ENCODE results near the gene DMD. TPM values are rescaled to one million over a fixed set of nuclear protein-coding genes. Genes with fewer than 3 reads are reported as not detected.

DMD gene
- total RNA-seq, 1 donor from 2014 or later, result 22.2 TPM

GRCh38 chrX:31653422-31653821 lies 1557.9 kb downstream of the DMD start:
- no peak for DNase-seq (ENCODE audit: low read depth)
- Histone ChIP-seq H2AFZ (ENCODE audit: low read depth, low read length) (no peak overlapping the region), H3K9me3 (ENCODE audit: insufficient read depth, low read depth, low read length) (no peaks in the 10 kb centered on the region), H3K4me1 (ENCODE audit: insufficient read depth, low read length) (no peaks in the 10 kb centered on the region), H3K79me2 (ENCODE audit: insufficient read depth, low read length) (no peaks in the 10 kb centered on the region), H4K20me1 (ENCODE audit: insufficient read depth, low read length) (no peaks in the 10 kb centered on the region), H3K27me3 (ENCODE audit: insufficient read depth, low read length) (no peaks in the 10 kb centered on the region), H3K9ac (ENCODE audit: low read length) (no peak overlapping the region), H3K36me3 (ENCODE audit: insufficient read depth, low read length) (no peaks in the 10 kb centered on the region), H3K4me3 (ENCODE audit: insufficient read depth, low read depth, low read length) (no peak overlapping the region), H3K4me2 (ENCODE audit: low read length) (no peak overlapping the region), H3K27ac (ENCODE audit: low read depth, low read length) (no peak overlapping the region)
- no peak overlapping the region for H3K27ac Mint-ChIP-seq (ENCODE audit: unreplicated experiment)
- H3K4me3 Mint-ChIP-seq (ENCODE audit: unreplicated experiment), result no peak overlapping the region
- peaks cover 4% of the 10 kb centered on the region for H3K4me1 Mint-ChIP-seq (ENCODE audit: low read depth, unreplicated experiment)
- peak; percentile 82 for FAIRE-seq
- TF ChIP-seq CTCF (IDR thresholded peaks at IDR 0.05; ENCODE audit: insufficient read depth, low read depth, low read length), result no peak
- TF ChIP-seq EZH2 (IDR thresholded peaks at IDR 0.05; ENCODE audit: insufficient read depth, low read length), result no peak
- no peaks in the 10 kb centered on the region for H3K36me3 Mint-ChIP-seq (ENCODE audit: low read depth, unreplicated experiment)
- H3K9me3 Mint-ChIP-seq (ENCODE audit: unreplicated experiment), result peaks cover 2% of the 10 kb centered on the region
- no peaks in the 10 kb centered on the region for H3K27me3 Mint-ChIP-seq (ENCODE audit: low read depth, unreplicated experiment)

GRCh38 chrX:31652650-31653049 lies 1558.7 kb downstream of the DMD start:
- Histone ChIP-seq H3K27me3 (ENCODE audit: insufficient read depth, low read length) (no peaks in the 10 kb centered on the region), H3K36me3 (ENCODE audit: insufficient read depth, low read length) (no peaks in the 10 kb centered on the region), H2AFZ (ENCODE audit: low read depth, low read length) (no peak overlapping the region), H3K79me2 (ENCODE audit: insufficient read depth, low read length) (no peaks in the 10 kb centered on the region), H3K9me3 (ENCODE audit: insufficient read depth, low read depth, low read length) (no peaks in the 10 kb centered on the region), H3K4me1 (ENCODE audit: insufficient read depth, low read length) (no peaks in the 10 kb centered on the region), H3K9ac (ENCODE audit: low read length) (no peak overlapping the region), H3K4me3 (ENCODE audit: insufficient read depth, low read depth, low read length) (no peak overlapping the region), H4K20me1 (ENCODE audit: insufficient read depth, low read length) (no peaks in the 10 kb centered on the region), H3K4me2 (ENCODE audit: low read length) (no peak overlapping the region), H3K27ac (ENCODE audit: low read depth, low read length) (no peak overlapping the region)
- H3K4me3 Mint-ChIP-seq (ENCODE audit: unreplicated experiment), result no peak overlapping the region
- peak; percentile 13 for FAIRE-seq
- H3K36me3 Mint-ChIP-seq (ENCODE audit: low read depth, unreplicated experiment), result no peaks in the 10 kb centered on the region
- H3K27ac Mint-ChIP-seq (ENCODE audit: unreplicated experiment), result no peak overlapping the region
- no peaks in the 10 kb centered on the region for H3K27me3 Mint-ChIP-seq (ENCODE audit: low read depth, unreplicated experiment)
- DNase-seq (ENCODE audit: low read depth), result no peak
- TF ChIP-seq EZH2 (IDR thresholded peaks at IDR 0.05; ENCODE audit: insufficient read depth, low read length) (no peak), CTCF (IDR thresholded peaks at IDR 0.05; ENCODE audit: insufficient read depth, low read depth, low read length) (no peak)
- peaks cover 2% of the 10 kb centered on the region for H3K9me3 Mint-ChIP-seq (ENCODE audit: unreplicated experiment)
- peaks cover 4% of the 10 kb centered on the region for H3K4me1 Mint-ChIP-seq (ENCODE audit: low read depth, unreplicated experiment)

GRCh38 chrX:31649201-31649600 lies 1562.1 kb downstream of the DMD start:
- no peaks in the 10 kb centered on the region for H3K4me1 Mint-ChIP-seq (ENCODE audit: low read depth, unreplicated experiment)
- no peak overlapping the region for H3K4me3 ChIP-seq (ENCODE audit: insufficient read depth, low read depth, low read length)
- H3K27ac ChIP-seq (ENCODE audit: low read depth, low read length), result no peak overlapping the region
- TF ChIP-seq CTCF (IDR thresholded peaks at IDR 0.05; ENCODE audit: insufficient read depth, low read depth, low read length) (no peak), EZH2 (IDR thresholded peaks at IDR 0.05; ENCODE audit: insufficient read depth, low read length) (no peak)
- H3K27me3 ChIP-seq (ENCODE audit: insufficient read depth, low read length), result no peaks in the 10 kb centered on the region
- H3K36me3 Mint-ChIP-seq (ENCODE audit: low read depth, unreplicated experiment), result no peaks in the 10 kb centered on the region
- no peaks in the 10 kb centered on the region for H3K36me3 ChIP-seq (ENCODE audit: insufficient read depth, low read length)
- no peaks in the 10 kb centered on the region for H3K79me2 ChIP-seq (ENCODE audit: insufficient read depth, low read length)
- no peaks in the 10 kb centered on the region for H3K27me3 Mint-ChIP-seq (ENCODE audit: low read depth, unreplicated experiment)
- no peaks in the 10 kb centered on the region for H3K9me3 ChIP-seq (ENCODE audit: insufficient read depth, low read depth, low read length)
- no peaks in the 10 kb centered on the region for H3K4me1 ChIP-seq (ENCODE audit: insufficient read depth, low read length)
- H2AFZ ChIP-seq (ENCODE audit: low read depth, low read length), result no peak overlapping the region
- no peak overlapping the region for H3K4me3 Mint-ChIP-seq (ENCODE audit: unreplicated experiment)
- no peak overlapping the region for H3K9ac ChIP-seq (ENCODE audit: low read length)
- FAIRE-seq, result peak; percentile 76
- DNase-seq (ENCODE audit: low read depth), result no peak
- no peak overlapping the region for H3K27ac Mint-ChIP-seq (ENCODE audit: unreplicated experiment)
- peaks cover 2% of the 10 kb centered on the region for H3K9me3 Mint-ChIP-seq (ENCODE audit: unreplicated experiment)
- H3K4me2 ChIP-seq (ENCODE audit: low read length), result no peak overlapping the region
- H4K20me1 ChIP-seq (ENCODE audit: insufficient read depth, low read length), result no peaks in the 10 kb centered on the region

Data from astrocyte (in vitro differentiated cells and primary cell).